GM10847 (cell line): ENCODE data around the gene ZNF777.

Source experiments
- POLR2A ChIP-seq: IDR thresholded peaks from 2 replicates; pipeline ENCODE4 v1.6.1; 2011; ENCODE audit not compliant: insufficient read length; ENCODE audit errors: extremely low read depth

ZNF777 gene

DNA sequence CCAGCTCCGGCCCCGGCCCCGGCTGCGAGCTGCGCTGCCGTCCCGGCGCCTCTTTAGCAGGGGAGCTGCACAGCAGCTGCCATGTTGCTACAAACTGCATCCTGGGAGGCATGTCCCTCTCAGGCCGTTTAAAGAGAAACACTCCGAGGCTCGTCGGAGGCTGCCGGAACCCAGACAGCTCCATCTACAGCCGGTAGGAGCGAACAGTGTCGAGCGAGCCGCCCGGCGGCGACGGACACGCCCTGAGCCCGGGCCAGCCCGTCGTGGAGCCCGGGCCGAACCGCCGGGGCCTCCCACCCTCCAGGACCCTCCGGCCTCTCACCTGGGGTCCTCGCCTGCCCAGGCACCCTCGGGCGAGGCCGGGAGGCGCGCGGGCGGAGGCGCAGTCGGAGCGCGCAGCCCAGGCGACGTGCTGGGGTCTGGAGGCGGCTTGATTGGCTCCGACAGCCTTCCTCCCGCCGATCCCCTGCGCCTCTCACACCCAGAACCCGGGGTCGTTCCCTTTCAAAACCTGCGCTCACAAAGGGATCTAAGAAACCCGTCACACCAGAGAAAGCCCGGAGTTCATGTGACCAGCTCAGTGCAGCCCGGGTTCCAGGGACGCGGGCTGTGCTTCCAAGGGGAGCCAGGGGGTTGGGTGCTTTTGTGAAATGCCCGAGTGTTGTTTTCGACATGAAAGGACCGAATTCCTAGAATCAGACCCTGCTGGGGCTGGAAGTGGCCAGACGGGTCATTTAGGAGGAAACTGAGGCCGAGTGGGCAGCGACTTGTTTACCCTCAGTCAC lies at the start of gene ZNF777:
Gene ZNF777, minus strand, starts transcription at position 570 of the 785 bp plus-strand sequence. CDS start 5,040 bp downstream, outside the sequence.
- peak; percentile 35 for TF ChIP-seq POLR2A

DNA sequence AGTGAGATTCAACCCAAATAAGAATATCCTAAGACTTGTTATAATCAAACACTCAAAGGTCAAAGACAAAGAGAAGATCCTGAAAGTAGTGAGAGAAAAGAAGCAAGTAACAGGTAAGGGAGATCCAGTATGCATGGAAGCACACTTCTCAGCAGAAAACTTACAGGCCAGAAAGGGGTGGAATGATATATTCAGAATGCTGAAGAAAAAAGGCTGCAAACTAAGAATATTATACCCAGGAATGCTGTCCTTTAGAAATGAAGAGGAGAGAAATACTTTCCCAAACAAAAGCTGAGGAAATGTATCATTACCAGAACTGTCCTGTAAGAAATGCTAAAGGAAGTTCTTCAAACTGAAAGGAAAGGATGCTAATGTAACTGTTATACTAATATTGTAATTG lies 49.4 kb upstream of the ZNF777 start:
- TF ChIP-seq POLR2A, result no peak

GRCh38 chr7:149509774-149510173 lies 48.9 kb upstream of the ZNF777 start:
- TF ChIP-seq POLR2A, result no peak

DNA sequence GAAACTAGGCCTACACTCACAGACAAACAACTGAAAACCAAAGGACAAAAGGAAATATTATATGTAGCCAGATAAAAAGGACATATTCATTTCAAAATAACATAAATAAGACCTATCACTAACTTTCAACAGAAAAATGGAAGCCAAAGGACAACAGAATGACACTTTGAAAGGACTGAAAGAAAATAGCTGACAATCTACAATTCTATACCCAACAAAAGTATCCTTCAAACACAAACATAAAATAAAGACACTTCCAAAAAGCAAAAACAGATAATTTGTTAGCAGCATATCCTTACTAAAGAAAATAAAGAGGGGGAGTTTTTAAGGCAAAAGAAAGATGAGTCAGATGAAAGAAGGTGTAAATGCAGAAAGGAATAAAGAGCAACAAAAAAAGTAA lies 44.7 kb upstream of the ZNF777 start:
- TF ChIP-seq POLR2A, result no peak

- no peak for TF ChIP-seq POLR2A
These were observed 40.8 kb upstream of the ZNF777 start for GRCh38 chr7:149501651-149502050.

DNA sequence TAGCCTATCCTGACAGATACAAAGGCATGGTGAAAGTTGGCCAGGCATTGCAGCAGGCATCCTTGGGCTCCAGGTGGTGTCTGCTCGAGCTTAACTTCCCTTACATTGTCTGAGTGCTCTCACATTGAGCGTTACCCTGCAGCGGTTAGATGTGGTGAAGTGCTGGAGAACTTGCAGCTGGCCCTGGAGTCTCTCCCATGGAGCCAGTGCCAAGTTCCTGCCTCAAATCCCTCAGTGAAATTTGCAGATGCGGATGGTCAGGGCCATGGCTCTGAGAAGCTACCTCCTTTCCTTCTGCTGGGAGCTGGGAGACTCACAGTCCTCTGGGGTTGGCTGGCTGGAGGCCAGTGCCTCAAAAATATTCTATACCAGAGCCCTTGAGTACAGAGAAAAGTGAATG lies 40.0 kb upstream of the ZNF777 start:
- TF ChIP-seq POLR2A, result no peak

GRCh38 chr7:149500201-149500600 lies 39.3 kb upstream of the ZNF777 start:
- TF ChIP-seq POLR2A, result no peak

DNA sequence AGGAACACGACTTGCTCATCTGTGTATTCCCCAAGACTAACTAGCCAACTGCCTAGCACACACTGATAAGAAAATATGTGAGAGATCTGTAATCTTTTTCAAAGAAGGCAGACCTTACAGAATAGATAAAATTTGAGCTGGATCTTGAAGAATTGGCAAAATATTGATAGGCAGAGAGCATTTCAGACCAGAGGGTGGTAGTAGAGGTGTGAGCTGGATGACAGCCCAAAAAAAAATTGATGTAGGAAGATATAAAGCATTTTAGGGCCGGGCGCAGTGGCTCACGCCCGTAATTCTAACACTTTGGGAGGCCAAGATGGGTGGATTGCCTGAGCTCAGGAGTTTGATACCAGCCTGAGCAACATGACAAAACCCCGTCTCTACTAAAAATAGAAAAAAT lies 37.9 kb upstream of the ZNF777 start:
- TF ChIP-seq POLR2A, result no peak

DNA sequence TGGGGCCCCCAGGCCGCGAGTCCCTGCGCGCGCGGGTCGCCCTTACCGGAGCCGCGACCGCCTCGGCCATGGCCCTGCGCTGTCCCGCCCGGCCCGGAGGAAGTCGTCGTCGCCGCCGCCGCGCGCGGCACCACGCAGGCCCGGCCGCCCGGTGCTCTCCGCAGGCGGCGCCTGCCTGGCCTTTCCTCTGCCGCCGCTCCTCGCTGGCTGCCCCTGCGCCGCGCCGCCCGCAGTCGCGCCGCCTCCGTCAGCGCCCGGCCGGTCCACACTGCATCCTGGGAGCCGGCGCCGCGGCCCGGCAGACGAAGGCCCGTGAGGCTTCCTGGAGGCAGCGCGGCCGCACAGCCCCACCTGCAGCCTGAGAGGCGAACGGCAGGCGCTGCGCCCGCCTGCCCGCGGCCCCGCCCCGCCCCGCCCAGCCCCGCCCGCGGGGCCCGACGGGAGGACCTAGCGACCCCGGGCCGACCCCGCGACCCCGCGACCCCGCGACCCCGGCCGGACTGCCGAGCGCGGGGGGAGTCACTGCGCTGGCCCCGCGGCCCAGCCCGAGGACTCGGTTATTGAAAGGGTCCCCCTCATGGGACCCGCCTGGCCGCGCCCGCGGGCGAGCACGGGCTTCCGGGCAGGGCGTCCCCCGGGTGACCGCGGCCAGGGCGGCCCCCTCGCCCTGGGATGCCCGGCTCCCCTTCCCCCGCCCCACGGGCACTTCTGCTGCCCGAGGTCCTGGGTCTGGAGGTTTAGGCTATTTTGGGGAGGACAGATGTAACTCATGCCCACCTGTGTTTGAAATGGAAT lies 36.8 kb upstream of the ZNF777 start, which contains the start of gene ZNF746:
Gene ZNF746, minus strand, starts transcription at position 343 of the 795 bp plus-strand sequence. Its CDS starts 273 bp downstream, at position 70.
- peak; percentile 60 for TF ChIP-seq POLR2A

- TF ChIP-seq POLR2A, result no peak
These were observed 36.0 kb upstream of the ZNF777 start for GRCh38 chr7:149496642-149497391.

DNA sequence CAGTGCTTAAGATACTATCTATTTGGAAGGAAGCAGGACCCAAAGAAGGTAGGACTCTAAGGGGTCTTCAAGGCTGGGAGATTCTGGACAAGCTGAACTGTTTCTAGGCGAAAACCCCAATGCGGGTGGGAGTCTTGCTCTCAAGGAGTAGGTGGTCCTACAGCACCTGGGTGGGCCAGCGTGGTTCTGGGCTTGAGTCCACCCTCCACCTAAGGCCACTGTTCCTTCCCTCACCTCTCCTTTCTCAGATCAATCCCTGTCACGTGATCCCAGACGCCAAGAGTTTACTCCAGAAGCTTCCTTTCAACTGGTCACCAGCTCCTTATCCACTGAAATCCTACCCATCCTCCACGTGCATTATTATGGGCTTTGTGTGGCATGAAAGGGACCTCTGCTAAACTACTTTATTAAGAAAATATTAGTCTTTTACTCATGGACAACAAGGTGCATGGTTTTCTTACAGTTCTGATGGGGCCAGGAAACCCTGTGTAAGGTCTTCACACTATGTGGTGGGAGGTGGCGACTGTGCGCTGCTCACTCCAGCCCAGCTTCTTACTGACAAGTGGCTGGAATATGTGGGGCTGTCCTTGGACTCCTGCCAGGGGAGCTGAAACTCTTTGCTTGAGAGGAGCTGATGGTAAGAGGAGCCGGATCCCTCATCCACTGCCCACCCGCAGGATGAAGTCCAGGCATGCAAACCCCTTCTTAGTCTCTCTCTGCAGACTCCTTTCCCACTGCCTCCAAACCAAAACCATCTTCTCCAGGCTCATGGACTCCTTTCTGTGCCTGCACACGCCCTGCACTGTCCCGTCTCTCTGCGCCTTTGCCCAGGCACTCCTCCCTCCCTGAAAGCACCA lies 35.2 kb upstream of the ZNF777 start:
- TF ChIP-seq POLR2A, result no peak

GRCh38 chr7:149494738-149495368 lies 34.0 kb upstream of the ZNF777 start:
- no peak for TF ChIP-seq POLR2A

- no peak for TF ChIP-seq POLR2A
These were observed 32.5 kb upstream of the ZNF777 start for GRCh38 chr7:149493366-149493765.
